ENCODE results near the gene PRKN.
"Not testable (repeated sequence)": the region's sequence is repeated elsewhere in the genome, so short reads cannot be mapped to it uniquely, and the experiment has no call there.

The PRKN gene

DNA sequence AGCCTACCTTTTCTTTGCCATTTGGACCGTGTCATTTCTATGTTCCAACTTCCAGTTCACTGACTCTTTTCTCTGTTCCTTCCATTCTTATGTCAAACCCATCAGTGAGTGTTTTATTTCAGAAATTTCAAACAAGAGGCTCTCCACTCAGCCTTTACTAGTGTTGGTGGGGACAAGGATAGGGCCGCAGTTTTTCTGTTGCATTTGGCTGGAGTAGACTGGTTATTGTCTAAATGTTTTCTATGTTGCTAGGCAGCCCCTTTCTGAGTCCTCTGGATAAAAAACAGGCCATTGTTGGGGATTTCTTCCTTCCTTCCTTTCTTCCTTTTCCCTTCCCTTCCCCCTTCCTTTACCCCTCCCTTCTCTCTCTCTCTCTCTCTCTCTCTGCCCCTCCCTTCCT, 288.6 kb downstream of the PRKN start:
- no peak for DNase-seq

GRCh38 chr6:162435071-162435470, 292.5 kb downstream of the PRKN start:
- no peak for DNase-seq

DNA sequence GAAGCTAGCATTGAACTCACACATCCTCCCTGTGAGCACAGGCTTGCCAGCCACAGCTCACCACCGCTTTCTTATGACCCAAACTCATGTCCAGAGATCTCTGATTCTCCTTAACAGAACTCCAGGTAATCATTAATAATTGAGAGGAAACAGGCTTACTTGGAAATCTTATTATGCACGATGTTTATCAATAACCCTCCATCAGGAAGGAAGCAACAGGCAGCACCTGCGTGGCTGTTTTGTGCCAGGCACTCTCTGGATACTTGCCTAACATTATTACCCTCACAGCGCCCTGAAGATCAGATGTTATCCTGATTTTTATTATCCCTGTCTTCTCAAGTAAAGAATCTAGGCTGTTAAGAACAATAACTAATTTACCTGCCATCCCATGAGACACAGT, 306.6 kb downstream of the PRKN start:
- DNase-seq, result no peak

- DNase-seq, result no peak
Measured at GRCh38 chr6:162416831-162417537, 310.6 kb downstream of the PRKN start.

DNA sequence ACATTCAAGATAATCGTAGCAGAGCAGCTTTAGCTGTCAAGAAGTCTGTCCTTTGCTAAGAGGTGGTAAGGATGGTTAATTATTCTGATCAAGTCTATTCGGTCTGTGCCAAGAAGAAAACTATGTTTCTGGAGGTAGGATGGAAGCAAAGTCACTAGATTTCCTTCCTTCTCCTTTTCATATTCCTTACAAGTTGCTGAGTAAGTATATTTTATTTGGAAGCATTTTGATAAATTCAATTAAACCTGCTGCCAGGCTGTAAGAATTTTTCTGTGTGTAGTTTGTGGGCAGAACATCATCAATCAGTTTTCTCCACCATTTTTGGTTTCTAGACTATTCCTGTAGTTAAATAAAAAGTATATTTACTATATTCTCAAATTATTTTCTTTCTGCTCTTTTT, 311.3 kb downstream of the PRKN start:
- DNase-seq, result no peak

- no peak for DNase-seq
Measured at GRCh38 chr6:162409741-162410691, 317.6 kb downstream of the PRKN start.

GRCh38 chr6:162408826-162409535, 318.6 kb downstream of the PRKN start:
- DNase-seq, result no peak

- DNase-seq, result no peak
Measured at GRCh38 chr6:162404951-162405350, 322.6 kb downstream of the PRKN start.

DNA sequence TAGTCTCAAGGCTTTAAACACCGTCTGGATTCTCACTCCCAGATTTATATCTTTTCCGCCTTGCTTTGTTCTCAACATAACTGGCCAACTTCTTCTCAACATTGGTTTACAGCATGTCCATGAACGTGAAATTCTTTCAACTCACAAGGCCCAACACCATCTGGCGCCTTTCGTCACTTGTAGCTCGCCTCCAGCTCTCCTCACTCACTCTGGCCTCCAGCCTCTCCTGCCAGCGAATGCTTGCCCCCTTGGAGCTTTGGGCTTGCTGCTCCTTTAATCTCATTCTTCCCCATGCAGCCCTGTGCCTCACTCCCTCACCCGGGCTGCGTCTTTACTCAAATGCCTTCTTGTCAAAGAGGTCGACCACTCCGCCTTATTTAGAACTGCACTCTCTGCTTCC, 324.5 kb downstream of the PRKN start:
- no peak for DNase-seq

DNA sequence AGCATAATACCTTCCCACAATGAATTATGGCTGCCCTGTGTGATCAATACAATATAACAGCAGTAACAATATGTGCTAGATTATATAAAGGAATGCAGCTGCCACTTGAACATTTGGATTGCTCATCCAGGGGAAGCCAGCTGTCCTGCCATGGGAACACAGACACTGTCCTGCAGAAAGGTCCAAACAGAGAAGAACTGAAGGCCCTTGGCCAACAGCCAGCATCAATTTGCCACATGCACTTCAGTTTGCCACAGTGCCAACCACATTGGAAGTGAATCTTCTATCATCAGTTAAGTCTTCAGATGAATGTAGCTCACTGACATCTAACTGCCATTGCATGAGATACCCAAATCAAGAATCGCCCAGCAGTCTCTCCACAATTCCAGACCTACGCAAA, 332.4 kb downstream of the PRKN start:
- no peak for DNase-seq

GRCh38 chr6:162390961-162391811, 336.4 kb downstream of the PRKN start:
- DNase-seq, result not testable (repeated sequence)

GRCh38 chr6:162389343-162390085, 338.1 kb downstream of the PRKN start:
- no peak for DNase-seq

GRCh38 chr6:162388383-162388777, 339.2 kb downstream of the PRKN start:
- DNase-seq, result no peak

DNA sequence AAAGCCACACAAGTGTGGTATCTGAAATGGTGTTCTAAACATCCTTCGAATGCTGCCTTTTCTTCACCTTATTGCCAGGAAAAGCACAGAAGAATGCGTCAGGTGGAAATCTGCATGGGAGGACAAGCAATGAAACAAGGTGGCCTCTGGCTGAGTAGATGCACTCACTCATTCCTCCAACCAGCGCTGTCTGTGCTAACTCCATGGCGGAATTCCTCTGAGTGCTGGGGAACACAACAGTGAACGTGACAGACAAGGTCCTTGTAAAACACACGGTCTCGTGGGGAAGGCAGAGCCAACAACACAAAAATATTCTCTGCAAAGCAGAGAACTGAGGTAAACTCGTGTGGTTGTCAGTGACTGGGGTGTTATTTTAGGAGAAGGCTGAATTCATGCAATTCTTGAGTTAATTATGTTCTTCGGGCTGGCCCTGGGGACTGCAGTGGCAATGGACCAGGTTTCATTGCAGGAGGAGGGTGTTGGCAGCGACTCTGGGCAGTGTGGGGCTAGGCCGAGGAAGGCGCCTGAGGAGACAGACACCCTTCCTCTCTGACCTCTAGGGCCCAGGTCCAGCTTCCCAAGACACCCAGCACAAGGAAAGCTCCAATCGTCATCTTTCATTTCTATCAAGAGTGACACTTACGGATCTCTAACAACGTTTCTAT, 339.7 kb downstream of the PRKN start:
- DNase-seq, result no peak

DNA sequence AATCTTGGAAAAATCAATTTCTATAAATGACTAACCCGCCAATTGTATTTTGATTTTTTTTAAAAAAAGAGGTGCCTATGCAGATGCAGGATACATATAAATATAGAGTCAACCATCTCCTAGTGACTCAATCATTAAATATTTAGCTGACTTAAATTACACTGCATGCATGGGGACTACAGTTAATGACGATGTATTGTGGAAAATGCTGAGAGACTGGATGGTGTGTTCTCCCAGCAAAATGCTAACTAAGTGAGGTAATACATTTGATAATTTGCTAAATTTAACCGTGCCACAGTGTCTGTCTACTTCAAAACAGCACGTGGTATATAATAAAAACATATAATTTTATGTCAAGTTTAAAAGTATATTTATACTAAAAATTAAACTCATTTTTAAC, 341.6 kb downstream of the PRKN start:
- no peak for DNase-seq

DNA sequence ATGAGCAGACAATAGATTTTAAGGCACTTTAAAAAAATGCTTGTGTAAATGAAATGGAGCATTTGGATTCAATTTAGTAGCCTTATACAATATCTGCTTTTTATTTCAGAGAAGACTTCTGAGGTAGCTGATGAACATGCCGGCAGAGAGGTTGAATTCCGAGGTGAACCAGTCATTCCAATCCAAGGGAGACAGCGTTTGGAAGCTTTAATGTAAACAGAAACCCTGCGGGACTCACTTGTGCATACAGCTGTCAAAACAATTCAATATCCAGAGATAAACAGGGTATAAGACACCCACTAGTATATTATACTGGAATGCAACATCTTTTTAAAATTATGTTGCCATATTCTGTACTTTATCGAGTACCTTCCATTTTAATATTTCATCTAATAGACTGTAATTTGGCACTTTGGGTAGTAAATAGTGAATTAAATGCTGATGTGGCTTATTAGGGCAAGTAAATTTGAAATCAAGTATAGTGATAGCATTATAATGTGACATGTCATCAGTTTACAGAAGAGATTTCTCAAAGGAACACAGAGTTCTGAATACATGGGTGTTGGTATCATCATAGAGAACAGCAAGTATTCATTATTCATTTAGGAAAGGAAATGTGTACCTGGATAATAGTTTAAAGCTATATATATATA, 347.7 kb downstream of the PRKN start:
- no peak for DNase-seq

GRCh38 chr6:162377735-162378134, 349.8 kb downstream of the PRKN start:
- no peak for DNase-seq

- DNase-seq, result no peak
Measured at GRCh38 chr6:162373868-162374267, 353.7 kb downstream of the PRKN start.

- DNase-seq, result no peak
Measured at GRCh38 chr6:162373192-162373591, 354.4 kb downstream of the PRKN start.

- DNase-seq, result no peak
Measured at GRCh38 chr6:162372106-162372505, 355.5 kb downstream of the PRKN start.

GRCh38 chr6:162371121-162371520, 356.4 kb downstream of the PRKN start:
- DNase-seq, result no peak

All from stimulated activated CD4-positive, alpha-beta T cell treated with anti-CD3 and anti-CD28 coated beads, Interleukin-4, amount 100 ng/mL, for 24 hours (primary cell).